ENCODE measurements around the gene HLA-DQA2. TPM values are rescaled to one million over a fixed set of nuclear protein-coding genes. Genes with fewer than 3 reads are reported as not detected.
"Not testable (repeated sequence)": the region's sequence is repeated elsewhere in the genome, so short reads cannot be mapped to it uniquely, and the experiment has no call there.

Gene HLA-DQA2
- total and polyA plus RNA-seq, 2 donors from 2014 or later: 6.4 to 10.0 TPM

- H3K27me3 ChIP-seq (ENCODE audit: control insufficient read depth, insufficient read depth, low read length): no peaks in the 10 kb centered on the region
- H3K36me3 ChIP-seq (ENCODE audit: control insufficient read depth in 2 of 3, insufficient read depth in 3 of 3, low read length in 3 of 3): no peaks in the 10 kb centered on the region
- H3K9me3 ChIP-seq (ENCODE audit: control insufficient read depth in 2 of 3, insufficient read depth in 1 of 3, low read length in 3 of 3): no peaks in the 10 kb centered on the region
- H3K27ac ChIP-seq (ENCODE audit: low read depth in 2 of 2, low read length in 2 of 2): no peak overlapping the region
- intact Hi-C loops (cut with DNase I): loop anchor here (10.0 kb wide), 1 partner anchor 286 kb away; no protein-coding TSS in a partner anchor
- peak; percentile 69 for TF ChIP-seq CTCF (IDR thresholded peaks at IDR 0.05; ENCODE audit: borderline replicate concordance, extremely low read depth, insufficient read depth)
- peak; percentile 66 for FAIRE-seq
- no peak overlapping the region for H3K9ac ChIP-seq (ENCODE audit: low read length in 3 of 3)
- no peak overlapping the region for H3K4me3 ChIP-seq (ENCODE audit: low read length in 3 of 3)
- DNase-seq: peak in 4 of 5 donors; percentile 66 to 88 (median 82)
- peaks cover 0 to 2% (median 0%) of the 10 kb centered on the region in 3 donors for H3K4me1 ChIP-seq (ENCODE audit: control insufficient read depth in 2 of 3, insufficient read depth in 2 of 3, low read depth in 1 of 3, low read length in 3 of 3)
These were observed 40.7 kb upstream of the HLA-DQA2 start for GRCh38 chr6:32700391-32701040.

- DNase-seq: no peak
- intact Hi-C loops (cut with DNase I): loop anchor here (10.0 kb wide), 1 partner anchor 289 kb away; no protein-coding TSS in a partner anchor
These were observed 37.8 kb upstream of the HLA-DQA2 start for GRCh38 chr6:32703347-32703746.

GRCh38 chr6:32705164-32705563 is 36.0 kb upstream of the HLA-DQA2 start:
- FAIRE-seq; H3K9me3 ChIP-seq (ENCODE audit: control insufficient read depth in 2 of 3, insufficient read depth in 1 of 3, low read length in 3 of 3); H3K36me3 ChIP-seq (ENCODE audit: control insufficient read depth in 2 of 3, insufficient read depth in 3 of 3, low read length in 3 of 3); H3K27ac ChIP-seq (ENCODE audit: low read depth in 2 of 2, low read length in 2 of 2); H3K4me3 ChIP-seq (ENCODE audit: low read length in 3 of 3); H3K9ac ChIP-seq (ENCODE audit: low read length in 3 of 3); H3K27me3 ChIP-seq (ENCODE audit: control insufficient read depth, insufficient read depth, low read length); DNase-seq; H3K4me1 ChIP-seq (ENCODE audit: control insufficient read depth in 2 of 3, insufficient read depth in 2 of 3, low read depth in 1 of 3, low read length in 3 of 3): not testable (repeated sequence)
- intact Hi-C loops (cut with DNase I): loop anchor here (10.0 kb wide), 1 partner anchor 290 kb away; no protein-coding TSS in a partner anchor

More at GRCh38 chr6:32703347-32703746, 37.8 kb upstream of the HLA-DQA2 start:
- no peak for FAIRE-seq
- peaks cover 0 to 2% (median 0%) of the 10 kb centered on the region in 3 donors for H3K4me1 ChIP-seq (ENCODE audit: control insufficient read depth in 2 of 3, insufficient read depth in 2 of 3, low read depth in 1 of 3, low read length in 3 of 3)
- H3K9me3 ChIP-seq (ENCODE audit: control insufficient read depth in 2 of 3, insufficient read depth in 1 of 3, low read length in 3 of 3): no peaks in the 10 kb centered on the region
- H3K36me3 ChIP-seq (ENCODE audit: control insufficient read depth in 2 of 3, insufficient read depth in 3 of 3, low read length in 3 of 3): no peaks in the 10 kb centered on the region
- no peak for TF ChIP-seq CTCF (IDR thresholded peaks at IDR 0.05; ENCODE audit: borderline replicate concordance, extremely low read depth, insufficient read depth)
- no peak overlapping the region for H3K4me3 ChIP-seq (ENCODE audit: low read length in 3 of 3)
- no peak overlapping the region for H3K9ac ChIP-seq (ENCODE audit: low read length in 3 of 3)
- no peak overlapping the region for H3K27ac ChIP-seq (ENCODE audit: low read depth in 2 of 2, low read length in 2 of 2)
- no peaks in the 10 kb centered on the region for H3K27me3 ChIP-seq (ENCODE audit: control insufficient read depth, insufficient read depth, low read length)

GRCh38 chr6:32709625-32710024 is 31.6 kb upstream of the HLA-DQA2 start:
- DNase-seq: no peak
- no peaks in the 10 kb centered on the region for H3K9me3 ChIP-seq (ENCODE audit: control insufficient read depth in 2 of 3, insufficient read depth in 1 of 3, low read length in 3 of 3)
- FAIRE-seq: no peak
- no peak overlapping the region for H3K27ac ChIP-seq (ENCODE audit: low read depth in 2 of 2, low read length in 2 of 2)
- no peak for TF ChIP-seq CTCF (IDR thresholded peaks at IDR 0.05; ENCODE audit: borderline replicate concordance, extremely low read depth, insufficient read depth)
- H3K36me3 ChIP-seq (ENCODE audit: control insufficient read depth in 2 of 3, insufficient read depth in 3 of 3, low read length in 3 of 3): no peaks in the 10 kb centered on the region
- H3K4me3 ChIP-seq (ENCODE audit: low read length in 3 of 3): no peak overlapping the region
- H3K4me1 ChIP-seq (ENCODE audit: control insufficient read depth in 2 of 3, insufficient read depth in 2 of 3, low read depth in 1 of 3, low read length in 3 of 3): no peaks in the 10 kb centered on the region
- intact Hi-C loops (cut with DNase I): loop anchor here (10.0 kb wide), 1 partner anchor 295 kb away; no protein-coding TSS in a partner anchor
- no peak overlapping the region for H3K9ac ChIP-seq (ENCODE audit: low read length in 3 of 3)
- no peaks in the 10 kb centered on the region for H3K27me3 ChIP-seq (ENCODE audit: control insufficient read depth, insufficient read depth, low read length)

Measured in kidney (tissue), 14 donors.